AG04449 (cell line): ENCODE results near the gene CACNA1B.

Source experiments
- CTCF ChIA-PET: fragments of 350-600 bp; formaldehyde crosslinking; extraction: SDS; loops from one replicate; lab custom pipeline; 2021; ENCODE audit warnings: antibody characterized with exemption; lab: Yijun Ruan, JAX
- POLR2A ChIA-PET: fragments of 400-600, 350-600 bp; formaldehyde crosslinking; extraction: SDS; loops from one replicate; lab custom pipeline; 2020; ENCODE audit warnings: antibody characterized with exemption, inconsistent platforms; lab: Yijun Ruan, JAX
- DNase-seq: peaks from one replicate; pipeline ENCODE4 v3.0.0-alpha.2; 2010; ENCODE audit warnings: low read depth, low spot score
- H3K4me3 ChIP-seq: 2 replicates; pipeline ENCODE4 v1.5.1; 2011; ENCODE audit warnings: low read depth, mild to moderate bottlenecking, control low read depth, low read length
- TF ChIP-seq, protein P1 (sequence below): IDR thresholded peaks from one replicate; pipeline ENCODE4 v1.5.1; 2011; ENCODE audit warnings: mild to moderate bottlenecking, moderate library complexity, low read length, control low read depth, inconsistent platforms; ENCODE audit not compliant: insufficient read depth; ENCODE audit errors: missing control alignments

The CACNA1B gene

DNA sequence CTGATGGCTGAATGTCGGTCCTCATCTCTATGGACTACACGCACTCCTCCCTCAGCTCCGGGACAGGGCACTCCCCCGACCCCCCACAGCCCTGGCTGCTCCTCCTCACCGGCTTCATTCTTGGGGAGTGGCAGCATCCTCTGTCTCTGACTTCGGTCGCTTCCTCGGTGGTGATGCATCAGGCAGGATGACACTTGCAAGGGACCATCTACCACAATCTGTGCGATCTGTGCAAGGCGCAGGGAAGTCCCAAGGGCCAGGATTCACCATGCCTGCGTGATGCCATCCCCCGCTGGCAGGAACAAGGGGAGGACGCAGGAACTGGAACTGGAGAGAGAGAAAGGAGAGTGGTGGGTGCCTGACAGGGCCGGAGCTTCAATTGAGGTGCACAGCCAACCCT lies 2.2 kb upstream of the CACNA1B start:
- no peak for DNase-seq
- ChIA-PET CTCF (no interaction called here), POLR2A (no interaction called here)
- TF ChIP-seq, protein P1, sequence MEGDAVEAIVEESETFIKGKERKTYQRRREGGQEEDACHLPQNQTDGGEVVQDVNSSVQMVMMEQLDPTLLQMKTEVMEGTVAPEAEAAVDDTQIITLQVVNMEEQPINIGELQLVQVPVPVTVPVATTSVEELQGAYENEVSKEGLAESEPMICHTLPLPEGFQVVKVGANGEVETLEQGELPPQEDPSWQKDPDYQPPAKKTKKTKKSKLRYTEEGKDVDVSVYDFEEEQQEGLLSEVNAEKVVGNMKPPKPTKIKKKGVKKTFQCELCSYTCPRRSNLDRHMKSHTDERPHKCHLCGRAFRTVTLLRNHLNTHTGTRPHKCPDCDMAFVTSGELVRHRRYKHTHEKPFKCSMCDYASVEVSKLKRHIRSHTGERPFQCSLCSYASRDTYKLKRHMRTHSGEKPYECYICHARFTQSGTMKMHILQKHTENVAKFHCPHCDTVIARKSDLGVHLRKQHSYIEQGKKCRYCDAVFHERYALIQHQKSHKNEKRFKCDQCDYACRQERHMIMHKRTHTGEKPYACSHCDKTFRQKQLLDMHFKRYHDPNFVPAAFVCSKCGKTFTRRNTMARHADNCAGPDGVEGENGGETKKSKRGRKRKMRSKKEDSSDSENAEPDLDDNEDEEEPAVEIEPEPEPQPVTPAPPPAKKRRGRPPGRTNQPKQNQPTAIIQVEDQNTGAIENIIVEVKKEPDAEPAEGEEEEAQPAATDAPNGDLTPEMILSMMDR = no peak
- no peak overlapping the region for H3K4me3 ChIP-seq

DNA sequence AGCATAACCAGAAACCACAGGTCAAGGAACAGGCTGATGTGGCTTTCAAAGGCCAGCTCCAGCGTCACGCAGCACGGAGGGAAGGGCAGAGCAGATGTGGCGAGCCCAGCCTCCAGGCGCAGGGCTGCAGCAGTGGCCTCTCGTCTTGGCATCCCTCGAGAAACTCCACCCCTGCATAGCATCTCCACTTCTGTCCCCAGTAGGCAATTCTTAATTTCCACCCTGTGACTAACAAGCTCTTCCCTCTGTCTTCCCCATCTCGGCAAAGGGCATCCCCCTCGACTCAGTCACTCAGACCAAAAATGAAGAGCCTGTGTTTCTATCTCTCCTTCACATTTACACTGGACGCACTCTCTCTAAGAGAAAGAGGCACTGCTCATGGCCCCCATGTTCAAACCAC lies 1.7 kb upstream of the CACNA1B start:
- TF ChIP-seq, protein P1 = no peak
- ChIA-PET POLR2A (no interaction called here), CTCF (no interaction called here)
- DNase-seq = no peak
- H3K4me3 ChIP-seq = no peak overlapping the region

DNA sequence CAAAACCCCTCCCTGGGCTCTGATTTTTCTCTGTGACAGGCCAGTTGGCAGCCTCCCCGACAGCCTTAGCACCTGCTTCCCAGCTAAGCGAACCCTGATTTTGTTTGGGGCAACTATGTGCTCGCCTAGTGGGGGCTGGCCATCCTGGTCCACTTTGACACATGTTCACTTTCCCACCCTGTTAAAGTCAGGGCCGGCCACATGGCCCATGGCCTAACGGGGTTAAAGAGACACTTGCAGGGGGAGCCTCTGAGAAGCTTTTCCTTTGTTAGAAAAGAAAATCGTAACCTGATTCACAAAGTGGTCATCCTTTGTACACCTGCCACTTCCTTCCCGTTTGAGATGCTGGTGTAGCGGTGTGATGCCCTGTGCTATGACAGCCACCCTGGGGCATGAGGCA lies 1.3 kb upstream of the CACNA1B start:
- CTCF ChIA-PET = no interaction called here
- no peak overlapping the region for H3K4me3 ChIP-seq
- POLR2A ChIA-PET = no interaction called here
- TF ChIP-seq, protein P1 = no peak
- no peak for DNase-seq

DNA sequence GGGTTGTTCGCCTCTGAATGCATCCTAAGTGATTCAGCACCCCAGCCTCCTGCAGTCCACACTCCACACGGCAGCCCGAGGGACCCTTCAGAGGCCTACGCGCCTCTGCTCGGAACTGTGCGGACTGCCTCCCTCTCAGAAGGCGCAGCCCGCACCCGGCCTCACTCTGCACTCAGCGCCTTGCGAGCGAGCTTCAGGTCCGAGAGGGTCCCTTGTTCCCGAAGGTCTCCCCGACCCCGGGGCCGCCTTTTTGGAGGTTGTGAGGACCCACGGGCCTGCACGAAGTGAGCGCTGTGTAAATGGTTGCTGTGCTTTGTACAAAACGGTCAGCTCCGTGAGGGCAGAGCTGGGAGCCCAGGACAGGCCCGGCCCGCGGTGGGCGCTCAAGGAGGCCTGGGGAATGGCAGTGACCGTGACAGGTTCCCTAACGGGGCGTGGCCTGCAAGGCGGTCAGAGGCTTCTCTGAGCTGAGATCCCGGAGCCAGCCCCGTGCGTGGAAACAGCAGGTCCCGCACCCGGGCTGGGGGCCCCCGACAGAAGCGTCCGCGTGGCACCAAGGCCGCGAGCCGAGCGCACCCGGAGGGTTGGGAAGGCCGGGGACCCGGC lies 698 bp upstream of the CACNA1B start:
- TF ChIP-seq, protein P1 = no peak
- POLR2A ChIA-PET = no interaction called here
- CTCF ChIA-PET = no interaction called here

DNA sequence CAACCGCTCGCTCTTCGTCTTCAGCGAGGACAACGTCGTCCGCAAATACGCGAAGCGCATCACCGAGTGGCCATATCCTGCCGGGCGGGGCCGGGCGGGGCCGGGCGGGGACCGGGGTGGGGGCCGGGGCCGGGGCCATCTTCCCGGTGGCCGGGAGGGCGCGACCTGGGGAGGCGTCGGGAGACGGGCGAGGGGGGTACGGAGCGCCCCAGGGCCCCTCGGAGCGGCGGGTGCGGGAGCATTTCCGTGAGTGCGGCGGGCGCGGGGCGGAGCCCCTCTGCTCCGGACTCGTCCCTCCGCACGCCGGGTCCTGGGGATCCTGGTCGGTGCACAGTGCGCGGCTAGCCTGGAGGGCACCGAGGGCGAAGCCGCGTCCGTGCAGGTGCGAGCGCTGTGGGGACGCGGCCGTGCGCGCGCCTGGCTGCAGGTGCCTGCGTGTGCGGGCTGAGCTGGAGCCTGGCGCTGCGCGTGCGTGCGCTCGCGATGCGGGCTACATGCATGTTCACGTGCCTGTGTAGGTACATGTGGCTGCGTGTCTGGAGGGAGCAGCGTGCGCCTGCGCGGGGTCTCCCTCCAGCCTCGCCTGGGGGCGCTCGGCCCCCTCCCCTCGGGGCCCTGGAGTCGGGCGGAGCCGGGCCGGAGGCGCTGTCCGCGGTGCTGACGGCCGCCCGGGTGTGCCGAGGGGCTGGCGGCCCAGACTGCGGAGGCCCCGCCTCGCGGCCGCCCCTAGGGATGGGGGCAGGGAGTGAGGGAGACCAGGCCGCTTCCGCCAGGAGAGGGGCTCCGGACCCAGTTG lies 762 bp downstream of the CACNA1B start:
- TF ChIP-seq, protein P1 = no peak
- POLR2A ChIA-PET = no interaction called here
- DNase-seq = no peak
- CTCF ChIA-PET = no interaction called here
- H3K4me3 ChIP-seq = peak overlapping the region; percentile 8; the same call in 1 of the 2 replicates

More for the DNA sequence above, 698 bp upstream of the CACNA1B start:
- no peak overlapping the region for H3K4me3 ChIP-seq
- no peak for DNase-seq

DNA sequence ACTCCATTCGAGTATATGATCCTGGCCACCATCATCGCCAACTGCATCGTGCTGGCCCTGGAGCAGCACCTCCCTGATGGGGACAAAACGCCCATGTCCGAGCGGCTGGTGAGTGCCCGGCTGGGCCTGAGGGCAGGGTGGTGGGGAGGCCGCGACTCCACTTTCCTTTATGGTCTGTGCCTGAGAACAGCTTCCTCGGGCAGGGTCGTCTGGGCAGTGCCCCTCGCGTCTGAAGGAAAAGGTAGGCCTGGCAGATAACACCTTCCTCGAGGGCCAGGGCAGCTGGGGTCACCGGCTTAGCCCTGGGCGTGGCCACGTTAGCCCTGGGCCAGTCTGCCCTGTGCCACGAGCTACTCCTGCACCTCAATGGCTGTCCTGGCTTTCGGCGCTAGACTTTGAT lies 1.5 kb downstream of the CACNA1B start:
- DNase-seq = no peak
- H3K4me3 ChIP-seq = no peak overlapping the region
- TF ChIP-seq, protein P1 = no peak
- ChIA-PET POLR2A (no interaction called here), CTCF (no interaction called here)
